HG02610 (cell line): ENCODE results near the gene GPC1.

Source experiments
- ATAC-seq: cut with Tn5 transposase; IDR thresholded peaks from one replicate; pipeline ENCODE4 v1.9.1; 2021; ENCODE audit warnings: mild to moderate bottlenecking, moderate library complexity; ENCODE audit not compliant: unreplicated experiment

GPC1 gene

DNA sequence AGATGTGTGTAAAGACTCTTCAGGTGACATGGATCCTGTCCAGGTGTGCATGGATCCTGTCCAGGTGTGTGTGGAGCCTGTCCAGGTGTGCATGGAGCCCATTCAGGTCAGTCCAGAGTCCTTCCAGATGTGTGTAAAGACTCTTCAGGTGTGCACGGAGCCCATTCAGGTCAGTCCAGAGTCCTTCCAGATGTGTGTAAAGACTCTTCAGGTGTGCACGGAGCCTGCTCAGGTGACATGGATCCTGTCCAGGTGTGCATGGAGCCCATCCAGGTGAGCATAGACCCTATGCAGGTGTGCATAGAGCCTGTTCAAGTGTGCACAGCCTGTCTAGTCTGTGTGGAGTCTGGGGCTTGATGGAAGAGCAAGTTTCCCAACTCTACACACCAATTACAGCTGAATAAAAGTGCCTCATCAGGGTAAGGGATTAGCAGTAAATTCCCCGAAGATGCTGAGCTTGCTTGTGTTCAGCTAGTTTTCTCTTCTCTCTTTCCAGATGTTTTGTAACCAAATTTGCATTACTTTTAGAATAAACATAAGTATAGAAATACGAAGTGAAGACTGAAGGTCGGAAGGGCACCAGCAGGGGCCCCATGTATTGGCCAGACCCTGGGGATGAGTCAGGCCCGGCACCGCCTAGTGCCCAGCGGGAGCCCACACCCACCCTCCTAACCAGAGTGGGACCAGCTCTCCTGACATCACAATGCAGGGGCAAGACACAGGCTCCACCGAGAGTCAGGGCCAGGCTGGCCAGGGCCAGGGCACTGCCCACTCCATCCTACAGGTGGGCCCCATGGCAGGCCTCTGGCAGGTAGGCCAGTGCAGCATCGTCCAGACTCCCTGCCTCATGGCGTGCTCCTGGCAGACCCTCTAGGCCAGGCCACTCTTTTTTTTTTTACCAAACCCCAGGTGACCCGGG, 38.6 kb upstream of the GPC1 start:
- no peak for ATAC-seq

GRCh38 chr2:240397542-240397916, 37.9 kb upstream of the GPC1 start:
- no peak for ATAC-seq

DNA sequence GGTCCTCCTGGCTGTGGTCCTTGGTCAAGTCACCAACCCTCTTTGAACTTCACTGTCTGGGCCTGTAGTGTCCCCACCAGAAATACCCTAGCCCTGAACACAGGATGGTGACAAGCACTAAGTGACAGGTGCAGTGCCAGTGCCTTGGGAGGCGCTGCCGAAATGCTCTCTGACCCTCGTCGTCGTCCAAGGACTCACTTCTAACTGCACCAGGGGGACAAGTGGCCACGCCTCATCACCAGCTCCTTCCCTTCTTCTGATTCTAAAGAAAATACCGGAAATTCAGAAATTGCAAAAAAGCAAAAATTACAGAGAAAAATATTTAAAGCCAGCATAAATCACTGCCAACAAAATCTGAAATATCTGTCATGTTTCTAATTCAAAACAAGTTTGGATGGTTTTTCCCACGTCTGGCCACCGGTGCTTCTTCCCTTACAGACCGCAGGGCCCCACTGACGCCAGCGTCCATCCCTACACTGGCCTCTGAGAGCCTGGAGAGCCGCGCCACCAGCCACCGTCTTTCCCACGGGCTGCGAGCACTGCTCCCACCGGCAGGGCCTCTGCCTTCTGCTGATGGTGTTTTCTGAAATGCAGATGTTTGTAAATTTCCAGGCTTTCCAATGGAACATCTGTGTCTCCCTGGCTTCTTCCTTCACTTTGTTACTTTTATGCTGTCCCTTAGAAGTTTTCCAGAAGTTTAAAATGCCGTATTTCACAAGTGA, 37.4 kb upstream of the GPC1 start:
- ATAC-seq, result no peak

DNA sequence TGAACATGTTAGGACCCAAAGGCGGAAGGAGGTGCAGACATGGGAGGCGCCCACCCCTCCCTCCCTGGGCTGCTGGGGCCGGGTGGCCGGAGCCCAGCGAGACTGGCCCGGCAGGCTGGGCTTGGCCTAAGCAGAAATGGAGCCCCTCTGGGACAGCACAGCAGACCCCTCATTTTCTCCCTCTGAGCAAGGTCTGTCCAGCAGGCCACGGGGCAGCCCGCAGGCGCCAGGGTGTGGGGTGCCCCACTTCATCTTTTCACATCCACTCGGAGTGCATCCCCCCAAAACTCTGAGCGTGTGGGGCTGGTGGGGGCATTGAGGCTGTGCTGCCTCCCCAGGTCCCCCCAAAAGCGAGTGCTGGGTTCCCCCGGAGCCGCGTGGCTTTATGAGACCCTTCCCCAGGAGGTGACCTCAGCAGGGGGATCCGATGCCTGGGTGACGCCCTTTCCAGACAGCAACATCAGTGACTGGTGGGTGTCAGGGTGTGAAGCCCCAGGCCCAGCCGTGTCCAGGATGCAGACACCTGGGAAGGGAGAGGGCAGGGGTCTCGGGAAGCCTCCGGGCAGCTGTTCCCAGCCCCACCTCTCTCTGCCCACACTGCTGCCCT, 36.7 kb upstream of the GPC1 start:
- ATAC-seq, result no peak

DNA sequence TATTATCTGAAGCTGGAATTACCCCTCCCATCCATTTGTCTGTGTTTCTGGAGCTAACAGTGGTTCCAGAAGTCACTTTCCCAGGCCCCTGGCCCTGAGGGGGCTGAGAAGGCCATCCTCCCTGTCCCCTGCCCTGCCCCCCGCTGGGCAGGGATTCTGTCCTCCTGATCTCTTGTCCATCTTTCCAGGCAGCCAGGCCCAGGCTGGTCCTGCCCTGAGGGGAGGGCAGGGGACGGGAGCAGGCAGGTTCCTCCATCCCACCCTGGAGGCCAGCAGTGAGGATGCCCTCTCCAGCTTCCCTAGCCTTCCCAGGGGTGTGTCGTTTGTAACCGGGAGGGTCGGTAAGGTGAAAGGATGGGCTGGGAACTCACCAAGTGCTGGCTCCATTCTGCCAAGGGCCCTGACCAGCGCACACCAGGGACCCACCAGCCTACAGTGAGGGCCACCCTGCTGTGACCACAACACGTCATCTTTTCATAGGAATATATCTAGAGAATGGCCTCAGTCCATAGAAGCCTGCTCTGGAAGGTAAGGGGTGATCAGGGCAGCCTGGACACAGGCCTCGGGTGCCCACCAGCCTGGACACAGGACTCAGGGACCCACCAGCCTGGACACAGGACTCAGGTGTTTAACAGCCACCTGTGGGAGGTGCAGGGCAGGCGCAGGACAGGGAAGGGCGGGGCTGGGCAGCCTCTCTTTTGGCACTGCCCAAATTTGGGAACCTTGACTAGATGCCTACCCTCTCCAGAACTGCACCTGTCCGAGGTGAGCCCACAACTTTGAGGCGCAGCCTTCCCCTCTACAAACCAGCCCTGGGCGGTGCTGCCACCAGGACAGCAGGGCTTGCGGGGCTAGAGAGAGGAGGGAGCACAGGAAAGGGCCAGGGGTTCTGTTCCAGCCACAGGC, 35.8 kb upstream of the GPC1 start:
- no peak for ATAC-seq

GRCh38 chr2:240400371-240401161, 34.9 kb upstream of the GPC1 start:
- no peak for ATAC-seq

GRCh38 chr2:240401308-240401707, 34.2 kb upstream of the GPC1 start:
- no peak for ATAC-seq

DNA sequence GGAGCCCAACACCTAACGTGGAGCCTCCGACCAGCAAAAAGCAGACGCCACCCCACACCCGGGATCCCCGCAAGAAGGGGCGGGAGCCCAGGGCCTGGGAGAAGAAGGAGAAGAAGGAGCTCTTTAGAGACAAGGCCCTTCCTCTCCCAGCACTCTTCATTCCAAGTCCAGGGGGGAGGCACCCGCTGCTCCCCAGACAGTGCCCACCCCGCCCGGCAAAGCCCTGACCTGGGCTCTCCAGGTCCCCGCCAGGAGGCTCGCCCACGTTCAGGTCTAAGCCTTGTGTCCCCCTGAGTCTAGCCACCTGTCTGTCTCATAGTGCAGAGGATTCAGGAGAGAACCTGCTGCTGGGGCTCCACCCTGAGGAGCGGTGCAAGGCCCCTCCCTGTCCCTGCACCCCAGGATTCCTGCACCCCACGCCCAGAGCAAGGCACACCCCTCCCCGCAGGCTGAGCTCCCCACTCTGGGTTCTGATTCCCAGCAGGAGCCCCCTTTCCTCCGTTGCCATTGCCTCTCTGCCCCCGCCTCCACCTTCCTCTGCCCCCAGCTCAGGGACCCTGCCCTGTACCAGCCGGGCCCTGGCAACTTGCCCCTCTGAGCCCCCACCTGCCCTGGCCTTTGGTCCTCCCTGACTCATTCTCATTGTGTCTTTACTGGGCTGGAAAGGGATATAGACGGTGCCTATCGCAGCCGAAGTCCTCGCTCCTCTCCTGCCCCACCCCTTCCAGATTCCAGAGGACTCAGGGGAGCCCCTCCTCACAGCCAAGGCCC, 33.5 kb upstream of the GPC1 start:
- no peak for ATAC-seq

DNA sequence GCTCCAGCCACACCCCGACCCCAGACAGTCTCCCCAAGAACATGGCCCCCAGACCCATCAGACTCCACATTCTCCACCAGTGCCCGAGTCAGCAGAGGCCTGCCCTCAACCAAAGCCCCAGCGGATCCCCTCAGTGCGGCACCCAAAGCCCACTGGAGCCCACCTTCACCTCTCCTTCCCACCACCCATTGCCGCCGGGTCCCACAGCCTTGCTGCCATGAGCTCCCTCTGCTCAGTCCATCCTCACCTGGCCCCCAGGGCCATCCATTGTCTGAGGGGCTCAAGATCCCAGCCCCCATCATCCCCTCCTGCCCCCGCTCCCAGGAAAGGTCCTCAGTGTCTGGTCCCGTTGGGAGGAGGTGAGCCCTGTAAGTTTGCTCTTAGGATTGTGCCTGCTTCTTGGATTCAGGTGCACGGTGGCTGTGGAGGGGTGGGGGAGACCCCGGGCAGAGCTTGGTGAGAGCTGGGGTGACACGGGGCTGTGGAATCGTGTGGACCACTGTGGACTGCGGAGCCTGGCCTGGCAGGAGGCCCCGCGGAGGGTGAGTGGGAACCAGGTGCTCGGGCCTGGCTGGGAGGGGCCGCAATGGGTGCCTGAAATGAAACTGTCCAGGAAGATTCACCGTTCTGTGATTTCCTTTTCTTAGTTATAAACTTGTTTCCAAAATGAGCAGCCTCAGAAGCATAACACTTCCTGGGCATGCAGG, 32.7 kb upstream of the GPC1 start:
- ATAC-seq, result no peak

GRCh38 chr2:240403396-240404104, 31.9 kb upstream of the GPC1 start:
- ATAC-seq, result no peak

GRCh38 chr2:240404174-240404852, 31.1 kb upstream of the GPC1 start:
- ATAC-seq, result no peak

DNA sequence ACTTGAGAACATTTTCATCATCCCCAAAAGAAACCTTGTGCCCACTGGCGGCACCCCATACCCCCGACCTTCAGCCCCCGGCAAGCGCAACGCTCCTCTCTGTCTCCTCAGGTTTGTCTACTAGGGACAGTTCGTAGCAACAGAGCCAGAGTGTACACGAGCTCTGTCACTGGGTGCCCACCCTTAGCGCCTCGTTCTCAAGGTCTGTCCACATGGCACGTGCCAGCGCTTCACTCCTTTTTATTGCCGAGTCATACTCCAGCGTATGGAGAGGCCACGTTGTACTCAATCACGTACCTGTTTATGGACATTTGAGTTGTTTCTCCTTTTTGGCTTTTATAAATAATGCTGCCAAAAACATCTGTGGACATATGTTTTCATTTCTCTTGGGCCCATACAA, 30.3 kb upstream of the GPC1 start:
- ATAC-seq, result no peak

- ATAC-seq, result no peak
Measured at GRCh38 chr2:240405684-240406313, 29.7 kb upstream of the GPC1 start.

- no peak for ATAC-seq
Measured at GRCh38 chr2:240407090-240407489, 28.4 kb upstream of the GPC1 start.

GRCh38 chr2:240410004-240410403, 25.5 kb upstream of the GPC1 start:
- no peak for ATAC-seq

GRCh38 chr2:240410808-240411207, 24.7 kb upstream of the GPC1 start:
- no peak for ATAC-seq
